GM12874 (cell line): ENCODE results near the gene AP3S2.

Experiments
- TF ChIP-seq, protein P1 (sequence below): IDR thresholded peaks from 2 replicates; pipeline ENCODE4 v1.5.1; 2011; ENCODE audit warnings: low read depth, mild to moderate bottlenecking, control low read depth, low read length, moderate library complexity; ENCODE audit not compliant: insufficient read depth

Gene AP3S2

DNA sequence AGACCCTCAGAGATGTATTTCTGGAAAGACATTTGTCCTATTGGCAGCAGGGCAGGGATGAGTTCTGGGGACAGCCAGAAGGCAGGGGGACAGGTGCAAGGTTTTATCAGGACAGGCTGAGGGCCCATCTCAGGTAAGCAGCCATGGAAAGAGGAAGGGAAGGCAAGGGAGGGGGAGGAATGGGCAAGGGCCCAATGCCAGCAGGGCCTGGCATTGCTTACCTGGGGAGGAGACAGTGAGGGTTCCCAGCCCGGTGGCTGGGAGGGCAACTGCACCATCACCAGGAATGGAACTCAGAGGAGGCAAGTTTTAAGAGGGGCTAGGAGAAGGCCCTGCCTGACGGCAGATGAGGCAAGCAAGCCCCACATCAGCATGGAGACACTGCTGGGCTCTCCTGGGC is 15.8 kb upstream of the AP3S2 start:
- TF ChIP-seq, protein P1, sequence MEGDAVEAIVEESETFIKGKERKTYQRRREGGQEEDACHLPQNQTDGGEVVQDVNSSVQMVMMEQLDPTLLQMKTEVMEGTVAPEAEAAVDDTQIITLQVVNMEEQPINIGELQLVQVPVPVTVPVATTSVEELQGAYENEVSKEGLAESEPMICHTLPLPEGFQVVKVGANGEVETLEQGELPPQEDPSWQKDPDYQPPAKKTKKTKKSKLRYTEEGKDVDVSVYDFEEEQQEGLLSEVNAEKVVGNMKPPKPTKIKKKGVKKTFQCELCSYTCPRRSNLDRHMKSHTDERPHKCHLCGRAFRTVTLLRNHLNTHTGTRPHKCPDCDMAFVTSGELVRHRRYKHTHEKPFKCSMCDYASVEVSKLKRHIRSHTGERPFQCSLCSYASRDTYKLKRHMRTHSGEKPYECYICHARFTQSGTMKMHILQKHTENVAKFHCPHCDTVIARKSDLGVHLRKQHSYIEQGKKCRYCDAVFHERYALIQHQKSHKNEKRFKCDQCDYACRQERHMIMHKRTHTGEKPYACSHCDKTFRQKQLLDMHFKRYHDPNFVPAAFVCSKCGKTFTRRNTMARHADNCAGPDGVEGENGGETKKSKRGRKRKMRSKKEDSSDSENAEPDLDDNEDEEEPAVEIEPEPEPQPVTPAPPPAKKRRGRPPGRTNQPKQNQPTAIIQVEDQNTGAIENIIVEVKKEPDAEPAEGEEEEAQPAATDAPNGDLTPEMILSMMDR: 0 out of 2 replicates have a peak, but pooled peaks have one; percentile 9

- TF ChIP-seq, protein P1: no peak
Observed at GRCh38 chr15:89908226-89908625, 14.4 kb upstream of the AP3S2 start.

GRCh38 chr15:89907289-89907688 is 13.5 kb upstream of the AP3S2 start:
- TF ChIP-seq, protein P1: no peak

GRCh38 chr15:89905846-89906378 is 12.1 kb upstream of the AP3S2 start:
- TF ChIP-seq, protein P1: no peak

DNA sequence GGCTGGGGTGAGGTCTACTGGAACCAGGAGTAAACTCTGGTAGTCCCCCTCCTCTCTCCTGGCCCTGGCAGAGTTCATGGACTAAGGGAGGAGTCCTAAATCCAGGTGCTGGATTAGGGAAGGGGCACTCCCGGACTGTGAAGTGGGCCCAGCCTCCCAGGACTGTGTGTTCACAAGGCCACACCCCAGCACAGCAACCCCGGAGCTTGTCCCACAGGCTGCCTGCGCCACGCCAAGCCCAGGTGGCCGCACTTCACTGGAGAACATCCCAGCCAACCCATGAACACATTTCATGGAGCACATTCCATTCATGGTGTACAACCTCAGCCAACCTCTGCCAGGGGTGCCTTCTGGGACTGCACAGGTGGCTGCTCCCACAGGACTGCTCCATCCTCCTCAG is 10.7 kb upstream of the AP3S2 start:
- TF ChIP-seq, protein P1: no peak

DNA sequence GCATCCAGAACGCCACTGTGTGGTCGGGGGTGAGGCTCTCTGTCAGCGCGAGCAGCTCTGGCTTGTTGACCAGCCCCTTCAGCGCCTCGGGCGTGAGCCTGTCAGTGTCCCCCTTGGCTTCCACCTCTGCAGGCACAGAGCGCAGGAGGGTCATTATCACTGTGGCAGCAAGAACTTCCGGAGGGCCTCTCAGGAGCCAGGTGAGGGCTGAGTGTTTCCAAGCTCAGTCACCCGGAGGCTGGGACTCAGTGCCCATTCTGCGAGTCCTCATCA is 10.0 kb upstream of the AP3S2 start:
- TF ChIP-seq, protein P1: no peak

GRCh38 chr15:89903015-89903857 is 9.4 kb upstream of the AP3S2 start:
- TF ChIP-seq, protein P1: no peak
